Muscle of leg (tissue), 11 donors: Measurements from ENCODE around the gene RND1. TPM values are rescaled to one million over a fixed set of nuclear protein-coding genes. Genes with fewer than 3 reads are reported as not detected.
A peak's percentile ranks its signal among the peaks of the same experiment; 100 is the strongest.

Experiments used
- DNase-seq: peaks from one replicate; pipeline ENCODE4 v3.0.0; 2013
- H3K27ac ChIP-seq: one replicate; pipeline ENCODE4 v1.5.1; 2013; ENCODE audit warnings: mild to moderate bottlenecking, low read length, control low read depth
- H3K27me3 ChIP-seq: one replicate; pipeline ENCODE4 v1.6.1; 2013; ENCODE audit warnings: low read length; ENCODE audit not compliant: control insufficient read depth, insufficient read depth
- H3K36me3 ChIP-seq: one replicate; pipeline ENCODE4 v1.6.1; 2013; ENCODE audit warnings: low read length; ENCODE audit not compliant: control insufficient read depth, insufficient read depth
- H3K4me1 ChIP-seq: one replicate; pipeline ENCODE4 v1.6.1; 2013; ENCODE audit warnings: low read length; ENCODE audit not compliant: control insufficient read depth, insufficient read depth
- H3K4me3 ChIP-seq: one replicate; pipeline ENCODE4 v1.5.1; 2013; ENCODE audit warnings: low read length, control low read depth
- H3K9me3 ChIP-seq: replicated peaks from 2 replicates; pipeline ENCODE4 v1.6.1; 2013; ENCODE audit warnings: low read depth, low read length; ENCODE audit not compliant: control insufficient read depth
- WGBS: methylation state at CpG from one replicate; pipeline ENCODE4 v1.1.5; 2013; ENCODE audit warnings: missing lambda C conversion rate; ENCODE audit not compliant: insufficient coverage; 5-methylcytosine and 5-hydroxymethylcytosine counted together
- polyA plus RNA-seq, 8 donors: library from polyadenylated mRNA; unstranded; fragments of 120-200 nt; gene quantifications; one replicate each; pipeline versions ENCODE4 v1.2.1 to v1.2.3, GENCODE V29; 2013; ENCODE audit warnings: inconsistent platforms in 1 of 8, low replicate concordance in 1 of 8; ENCODE audit not compliant: insufficient read length in 8 of 8, insufficient read depth in 1 of 8
- total RNA-seq: library from RNA; stranded (reverse); fragments of 120-200 nt; gene quantifications from one replicate; pipeline ENCODE4 v1.2.4, GENCODE V29; 2013

The RND1 gene
- total and polyA plus RNA-seq, 9 donors: 0.22 to 0.74 (median 0.53) TPM

- Histone ChIP-seq H3K4me3 (no peak overlapping the region), H3K9me3 (no peaks in the 10 kb centered on the region), H3K27ac (no peak overlapping the region), H3K36me3 (peaks cover 30% of the 10 kb centered on the region), H3K27me3 (peaks cover 12% of the 10 kb centered on the region), H3K4me1 (peaks cover 21% of the 10 kb centered on the region)
- no peak for DNase-seq
- 94% methylated on average over 2 of the region's 5 CpGs for WGBS
These were observed 43.5 kb downstream of the RND1 start for GRCh38 chr12:48822139-48822538.

GRCh38 chr12:48819986-48820725 is 45.5 kb downstream of the RND1 start:
- H3K27me3 ChIP-seq: peaks cover 15% of the 10 kb centered on the region
- WGBS: 64% methylated on average over 3 of the region's 5 CpGs
- DNase-seq: no peak
- no peak overlapping the region for H3K27ac ChIP-seq
- peaks cover 33% of the 10 kb centered on the region for H3K4me1 ChIP-seq
- H3K36me3 ChIP-seq: peaks cover 13% of the 10 kb centered on the region
- H3K4me3 ChIP-seq: no peak overlapping the region
- no peaks in the 10 kb centered on the region for H3K9me3 ChIP-seq

GRCh38 chr12:48818831-48819590 is 46.7 kb downstream of the RND1 start:
- WGBS: 25% methylated on average over 14 of the region's 37 CpGs
- Histone ChIP-seq H3K4me1 (peaks cover 39% of the 10 kb centered on the region), H3K27me3 (peaks cover 17% of the 10 kb centered on the region), H3K36me3 (peaks cover 5% of the 10 kb centered on the region), H3K27ac (no peak overlapping the region), H3K9me3 (no peaks in the 10 kb centered on the region), H3K4me3 (peak overlapping the region; percentile 63)
- DNase-seq: no peak

DNA sequence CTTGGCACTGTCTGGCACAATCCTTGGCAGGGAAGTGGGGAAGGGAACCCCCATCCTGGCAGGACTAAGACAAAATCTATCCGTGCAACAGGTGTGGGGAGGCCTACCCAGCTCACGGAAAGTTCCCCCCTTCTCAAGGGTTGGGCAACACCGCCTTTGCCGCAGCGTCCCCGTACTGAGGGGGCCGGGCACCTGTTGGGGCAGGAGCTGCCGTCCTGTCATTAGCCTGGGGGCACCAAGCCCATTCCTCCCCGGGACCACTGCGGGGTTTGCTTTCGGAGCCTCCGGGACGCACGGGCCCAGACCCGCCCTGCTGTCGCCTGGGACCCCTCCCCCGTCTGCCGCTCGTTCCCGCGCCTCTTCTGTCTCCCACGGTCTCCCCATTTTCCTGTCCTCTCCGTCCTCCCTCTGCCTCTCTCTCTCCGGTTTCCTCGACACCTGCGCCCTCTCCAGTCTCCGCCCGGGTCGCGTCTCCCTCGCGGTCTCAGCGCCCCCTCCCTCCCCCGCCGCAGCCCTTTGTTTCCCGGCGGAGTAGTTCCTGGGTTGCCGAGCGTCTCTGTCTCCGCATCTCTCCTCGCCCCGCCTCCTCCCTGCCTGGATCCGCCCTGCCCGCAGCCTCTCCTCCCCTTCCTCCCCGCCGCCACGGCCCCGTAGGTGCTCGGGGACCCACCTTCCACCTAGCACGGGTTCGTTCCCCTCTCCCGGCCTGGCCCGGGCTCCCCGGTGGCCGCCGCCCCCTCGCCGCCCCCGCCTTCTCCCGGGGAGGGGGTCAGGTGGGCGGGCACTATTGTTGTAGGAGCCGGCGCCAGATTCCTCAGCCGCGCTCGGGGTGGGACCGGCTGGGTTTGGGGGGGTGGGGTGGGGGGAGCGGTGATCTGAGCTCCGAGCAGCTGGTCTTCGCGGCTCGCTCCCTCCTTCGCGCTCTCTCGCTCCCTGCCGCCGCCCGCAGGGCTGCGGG is 47.5 kb downstream of the RND1 start, which contains the start of gene CACNB3:
Gene CACNB3 (plus strand): TSS at position 624 of the 958 bp plus-strand sequence. CDS start 434 bp downstream, outside the sequence.
- DNase-seq: peak; percentile 73
- H3K27ac ChIP-seq: no peak within 1 kb of the TSS

GRCh38 chr12:48816143-48816854 is 49.4 kb downstream of the RND1 start:
- Histone ChIP-seq H3K27me3 (peaks cover 17% of the 10 kb centered on the region), H3K36me3 (no peaks in the 10 kb centered on the region), H3K27ac (no peak overlapping the region), H3K9me3 (no peaks in the 10 kb centered on the region), H3K4me1 (peaks cover 48% of the 10 kb centered on the region), H3K4me3 (no peak overlapping the region)
- no CpG with 5 or more reads among the region's 3 CpGs for WGBS
- DNase-seq: no peak

More for the DNA sequence above, 47.5 kb downstream of the RND1 start, which contains the start of gene CACNB3:
- peak within 1 kb of the TSS; percentile 63 for H3K4me3 ChIP-seq
- H3K36me3 ChIP-seq: no peaks in the 10 kb centered on the region
- WGBS: 1% methylated on average over 58 of the region's 79 CpGs
- H3K27me3 ChIP-seq: peaks cover 17% of the 10 kb centered on the region
- peaks cover 43% of the 10 kb centered on the region for H3K4me1 ChIP-seq
- no peaks in the 10 kb centered on the region for H3K9me3 ChIP-seq

- peak overlapping the region; percentile 81 for H3K4me3 ChIP-seq
- WGBS: 1% methylated on average over 51 of the region's 54 CpGs
- H3K9me3 ChIP-seq: no peaks in the 10 kb centered on the region
- H3K27me3 ChIP-seq: peaks cover 17% of the 10 kb centered on the region
- no peaks in the 10 kb centered on the region for H3K36me3 ChIP-seq
- H3K27ac ChIP-seq: peak overlapping the region; percentile 94
- peaks cover 55% of the 10 kb centered on the region for H3K4me1 ChIP-seq
- DNase-seq: peak; percentile 95
These were observed 50.3 kb downstream of the RND1 start for GRCh38 chr12:48815126-48816110.

GRCh38 chr12:48814262-48815125 is 51.2 kb downstream of the RND1 start:
- peak; percentile 81 for DNase-seq
- Histone ChIP-seq H3K27me3 (peaks cover 17% of the 10 kb centered on the region), H3K36me3 (no peaks in the 10 kb centered on the region), H3K4me1 (peaks cover 51% of the 10 kb centered on the region), H3K4me3 (peak overlapping the region; percentile 81), H3K27ac (peak overlapping the region; percentile 94), H3K9me3 (no peaks in the 10 kb centered on the region)
- under 1% methylated on average over 60 of the region's 70 CpGs for WGBS
